ENCODE results near the gene GPC4. TPM values are rescaled to one million over a fixed set of nuclear protein-coding genes. Genes with fewer than 3 reads are reported as not detected.

The GPC4 gene
- total and polyA plus RNA-seq, 2 donors (not counting 3 experiments of a cell fraction or from before 2014, with no cell fraction given): 0.20 TPM; not detected in 1

GRCh38 chrX:133353233-133353632 is 62.1 kb downstream of the GPC4 start:
- dilution Hi-C loops (cut with MboI; ENCODE audit: extremely low pct_ligation_motif_present, low sequenced_read_pairs): no loop called here
- Histone ChIP-seq H2AFZ (ENCODE audit: low read depth, low read length) (no peak overlapping the region), H3K4me3 (replicated peaks in 1 of 3; ENCODE audit: insufficient read depth in 1 of 3, low read depth in 1 of 3, low read length in 3 of 3) (no peak overlapping the region), H3K9ac (replicated peaks; ENCODE audit: extremely low read depth, insufficient read depth, low read length) (no peak overlapping the region), H3K9me1 (replicated peaks; ENCODE audit: control insufficient read depth, extremely low read depth, insufficient read depth, low read length) (no peaks in the 10 kb centered on the region), H3K36me3 (ENCODE audit: control insufficient read depth in 2 of 2, extremely low read depth in 1 of 2, insufficient read depth in 2 of 2, low read length in 2 of 2) (no peaks in the 10 kb centered on the region), H4K20me1 (replicated peaks; ENCODE audit: control insufficient read depth, extremely low read depth, insufficient read depth, low read length) (no peaks in the 10 kb centered on the region), H3K4me1 (ENCODE audit: control insufficient read depth, extremely low read depth, insufficient read depth, low read length) (no peaks in the 10 kb centered on the region), H3K9me3 (replicated peaks; ENCODE audit: control insufficient read depth, insufficient read depth, low read length) (no peaks in the 10 kb centered on the region), H3K79me2 (ENCODE audit: control insufficient read depth, insufficient read depth, low read length) (no peaks in the 10 kb centered on the region), H3K27me3 (ENCODE audit: control insufficient read depth in 2 of 2, insufficient read depth in 2 of 2, low read length in 2 of 2) (no peaks in the 10 kb centered on the region), H3K4me2 (ENCODE audit: insufficient read depth, low read length) (no peak overlapping the region), H3K27ac (ENCODE audit: insufficient read depth, low read depth, low read length) (no peak overlapping the region)
- CTCF ChIA-PET: no interaction called here
- TF ChIP-seq CTCF (IDR thresholded peaks at IDR 0.05; ENCODE audit: extremely low read depth in 1 of 2, insufficient read depth in 1 of 2, low read depth in 1 of 2, low read length in 2 of 2): no peak
- TF ChIP-seq JUN (IDR thresholded peaks at IDR 0.05; ENCODE audit: borderline replicate concordance, insufficient read depth, insufficient read length, low read depth): no peak
- TF ChIP-seq FOS (IDR thresholded peaks at IDR 0.05; ENCODE audit: borderline replicate concordance, insufficient read depth, low read length): no peak
- TF ChIP-seq MAX (IDR thresholded peaks at IDR 0.05; ENCODE audit: insufficient read depth, insufficient read length): no peak
- no peak for TF ChIP-seq EZH2 (IDR thresholded peaks at IDR 0.05; ENCODE audit: borderline replicate concordance, low read depth, low read length, severe bottlenecking)
- POLR2A ChIA-PET: no interaction called here
- no TSS peak for BruUV-seq (replicated peaks)
- FAIRE-seq: no peak
- no peak for DNase-seq (ENCODE audit: low read depth, low spot score)
- intact Hi-C loops (cut with micrococcal nuclease): loop anchor here (10.0 kb wide), 1 partner anchor 1722 kb away; no protein-coding TSS in a partner anchor

- Histone ChIP-seq H3K4me1 (ENCODE audit: control insufficient read depth, extremely low read depth, insufficient read depth, low read length) (no peaks in the 10 kb centered on the region), H2AFZ (ENCODE audit: low read depth, low read length) (no peak overlapping the region), H3K9me1 (replicated peaks; ENCODE audit: control insufficient read depth, extremely low read depth, insufficient read depth, low read length) (no peaks in the 10 kb centered on the region), H3K9ac (replicated peaks; ENCODE audit: extremely low read depth, insufficient read depth, low read length) (no peak overlapping the region), H3K4me3 (replicated peaks in 1 of 3; ENCODE audit: insufficient read depth in 1 of 3, low read depth in 1 of 3, low read length in 3 of 3) (no peak overlapping the region), H3K27ac (ENCODE audit: insufficient read depth, low read depth, low read length) (no peak overlapping the region), H4K20me1 (replicated peaks; ENCODE audit: control insufficient read depth, extremely low read depth, insufficient read depth, low read length) (no peaks in the 10 kb centered on the region), H3K4me2 (ENCODE audit: insufficient read depth, low read length) (no peak overlapping the region), H3K27me3 (ENCODE audit: control insufficient read depth in 2 of 2, insufficient read depth in 2 of 2, low read length in 2 of 2) (no peaks in the 10 kb centered on the region), H3K36me3 (ENCODE audit: control insufficient read depth in 2 of 2, extremely low read depth in 1 of 2, insufficient read depth in 2 of 2, low read length in 2 of 2) (no peaks in the 10 kb centered on the region), H3K79me2 (ENCODE audit: control insufficient read depth, insufficient read depth, low read length) (no peaks in the 10 kb centered on the region), H3K9me3 (replicated peaks; ENCODE audit: control insufficient read depth, insufficient read depth, low read length) (no peaks in the 10 kb centered on the region)
- no TSS peak for BruUV-seq (replicated peaks)
- FAIRE-seq (no peak), DNase-seq (ENCODE audit: low read depth, low spot score) (no peak)
- ChIA-PET CTCF (no interaction called here), POLR2A (no interaction called here)
- intact Hi-C loops (cut with micrococcal nuclease): loop anchor here (10.0 kb wide), 1 partner anchor 1724 kb away; no protein-coding TSS in a partner anchor
- dilution Hi-C loops (cut with MboI; ENCODE audit: extremely low pct_ligation_motif_present, low sequenced_read_pairs): no loop called here
- no peak for TF ChIP-seq POLR2AphosphoS5 (IDR thresholded peaks at IDR 0.05; ENCODE audit: insufficient read depth, low read depth, low read length)
- no peak for TF ChIP-seq MAX (IDR thresholded peaks at IDR 0.05; ENCODE audit: insufficient read depth, insufficient read length)
- TF ChIP-seq CTCF (IDR thresholded peaks at IDR 0.05; ENCODE audit: extremely low read depth in 1 of 2, insufficient read depth in 1 of 2, low read depth in 1 of 2, low read length in 2 of 2): no peak
- TF ChIP-seq FOS (IDR thresholded peaks at IDR 0.05; ENCODE audit: borderline replicate concordance, insufficient read depth, low read length): no peak
- no peak for TF ChIP-seq EZH2 (IDR thresholded peaks at IDR 0.05; ENCODE audit: borderline replicate concordance, low read depth, low read length, severe bottlenecking)
- TF ChIP-seq MYC (IDR thresholded peaks at IDR 0.05; ENCODE audit: low read depth, low read length): no peak
- TF ChIP-seq JUN (IDR thresholded peaks at IDR 0.05; ENCODE audit: borderline replicate concordance, insufficient read depth, insufficient read length, low read depth): no peak
- TF ChIP-seq POLR2A (IDR thresholded peaks at IDR 0.05; ENCODE audit: low read depth, low read length): no peak
- TF ChIP-seq GATA2 (IDR thresholded peaks at IDR 0.05; ENCODE audit: insufficient read depth, insufficient read length, low read depth, low read length): no peak
Measured at GRCh38 chrX:133350751-133351150, 64.5 kb downstream of the GPC4 start.

Measured in endothelial cell of umbilical vein (primary cell).